HL-60 (cell line): ENCODE data around the gene GRIN1.

Experiments used
- DNase-seq, 2 experiments: peaks; one replicate each; pipeline ENCODE4 v3.0.0-alpha.2; 2010 to 2020; ENCODE audit warnings: low read depth in 1 of 2, low spot score in 1 of 2
- H3K27ac ChIP-seq: fragments of 250-450 bp; sonication (Bioruptor Pico); replicated peaks from 2 replicates; pipeline ENCODE4 v1.5.1; 2020; ENCODE audit warnings: mild to moderate bottlenecking, moderate library complexity
- H3K27me3 ChIP-seq: fragments of 250-450 bp; sonication (Bioruptor Pico); 2 replicates; pipeline ENCODE4 v1.5.1; 2021; ENCODE audit warnings: mild to moderate bottlenecking, moderate library complexity; ENCODE audit not compliant: insufficient read depth, poor library complexity, severe bottlenecking
- H3K4me3 ChIP-seq: replicated peaks from 2 replicates; pipeline ENCODE4 v1.5.1; 2011; ENCODE audit warnings: mild to moderate bottlenecking, control low read depth, low read length; ENCODE audit not compliant: insufficient read depth
- GABPA ChIP-seq: IDR thresholded peaks from 2 replicates; pipeline ENCODE4 v1.6.1; 2012; ENCODE audit warnings: low read depth
- POLR2AphosphoS5 ChIP-seq: IDR thresholded peaks from 2 replicates; pipeline ENCODE4 v1.6.1; 2012; ENCODE audit warnings: low read depth
- SPI1 ChIP-seq: IDR thresholded peaks from 2 replicates; pipeline ENCODE4 v1.6.1; 2012; ENCODE audit warnings: low read depth, mild to moderate bottlenecking, borderline replicate concordance
- TF ChIP-seq, protein P1 (sequence below): IDR thresholded peaks from one replicate; pipeline ENCODE4 v1.5.1; 2011; ENCODE audit warnings: low read length, control low read depth, inconsistent platforms; ENCODE audit not compliant: insufficient read depth
- TF ChIP-seq, protein P2 (sequence below): IDR thresholded peaks from 2 replicates; pipeline ENCODE4 v1.6.1; 2012; ENCODE audit warnings: low read depth; ENCODE audit not compliant: insufficient replicate concordance

Gene GRIN1

DNA sequence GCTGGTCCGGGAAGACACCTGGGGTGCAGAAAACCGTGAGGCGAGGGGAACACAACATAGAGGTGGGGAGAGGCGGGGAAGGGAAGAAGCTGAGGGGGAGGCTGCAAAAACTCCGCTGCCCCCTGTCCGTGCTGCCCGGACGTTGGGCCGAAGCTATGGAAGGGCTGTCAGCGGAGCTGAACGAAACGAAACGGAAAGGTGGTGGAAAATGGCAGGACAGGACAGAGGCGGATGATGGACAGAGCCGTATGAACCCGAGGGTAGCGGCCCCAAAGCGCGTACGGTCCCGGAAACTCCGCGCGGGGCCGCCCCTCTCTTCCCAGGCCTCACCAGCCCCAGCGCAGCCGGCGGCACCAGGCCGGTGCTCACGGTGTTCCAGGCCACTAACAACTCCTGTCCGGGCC is 49.1 kb downstream of the GRIN1 start:
- no peak for DNase-seq
- TF ChIP-seq, protein P1, sequence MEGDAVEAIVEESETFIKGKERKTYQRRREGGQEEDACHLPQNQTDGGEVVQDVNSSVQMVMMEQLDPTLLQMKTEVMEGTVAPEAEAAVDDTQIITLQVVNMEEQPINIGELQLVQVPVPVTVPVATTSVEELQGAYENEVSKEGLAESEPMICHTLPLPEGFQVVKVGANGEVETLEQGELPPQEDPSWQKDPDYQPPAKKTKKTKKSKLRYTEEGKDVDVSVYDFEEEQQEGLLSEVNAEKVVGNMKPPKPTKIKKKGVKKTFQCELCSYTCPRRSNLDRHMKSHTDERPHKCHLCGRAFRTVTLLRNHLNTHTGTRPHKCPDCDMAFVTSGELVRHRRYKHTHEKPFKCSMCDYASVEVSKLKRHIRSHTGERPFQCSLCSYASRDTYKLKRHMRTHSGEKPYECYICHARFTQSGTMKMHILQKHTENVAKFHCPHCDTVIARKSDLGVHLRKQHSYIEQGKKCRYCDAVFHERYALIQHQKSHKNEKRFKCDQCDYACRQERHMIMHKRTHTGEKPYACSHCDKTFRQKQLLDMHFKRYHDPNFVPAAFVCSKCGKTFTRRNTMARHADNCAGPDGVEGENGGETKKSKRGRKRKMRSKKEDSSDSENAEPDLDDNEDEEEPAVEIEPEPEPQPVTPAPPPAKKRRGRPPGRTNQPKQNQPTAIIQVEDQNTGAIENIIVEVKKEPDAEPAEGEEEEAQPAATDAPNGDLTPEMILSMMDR, result no peak
- TF ChIP-seq, protein P2, sequence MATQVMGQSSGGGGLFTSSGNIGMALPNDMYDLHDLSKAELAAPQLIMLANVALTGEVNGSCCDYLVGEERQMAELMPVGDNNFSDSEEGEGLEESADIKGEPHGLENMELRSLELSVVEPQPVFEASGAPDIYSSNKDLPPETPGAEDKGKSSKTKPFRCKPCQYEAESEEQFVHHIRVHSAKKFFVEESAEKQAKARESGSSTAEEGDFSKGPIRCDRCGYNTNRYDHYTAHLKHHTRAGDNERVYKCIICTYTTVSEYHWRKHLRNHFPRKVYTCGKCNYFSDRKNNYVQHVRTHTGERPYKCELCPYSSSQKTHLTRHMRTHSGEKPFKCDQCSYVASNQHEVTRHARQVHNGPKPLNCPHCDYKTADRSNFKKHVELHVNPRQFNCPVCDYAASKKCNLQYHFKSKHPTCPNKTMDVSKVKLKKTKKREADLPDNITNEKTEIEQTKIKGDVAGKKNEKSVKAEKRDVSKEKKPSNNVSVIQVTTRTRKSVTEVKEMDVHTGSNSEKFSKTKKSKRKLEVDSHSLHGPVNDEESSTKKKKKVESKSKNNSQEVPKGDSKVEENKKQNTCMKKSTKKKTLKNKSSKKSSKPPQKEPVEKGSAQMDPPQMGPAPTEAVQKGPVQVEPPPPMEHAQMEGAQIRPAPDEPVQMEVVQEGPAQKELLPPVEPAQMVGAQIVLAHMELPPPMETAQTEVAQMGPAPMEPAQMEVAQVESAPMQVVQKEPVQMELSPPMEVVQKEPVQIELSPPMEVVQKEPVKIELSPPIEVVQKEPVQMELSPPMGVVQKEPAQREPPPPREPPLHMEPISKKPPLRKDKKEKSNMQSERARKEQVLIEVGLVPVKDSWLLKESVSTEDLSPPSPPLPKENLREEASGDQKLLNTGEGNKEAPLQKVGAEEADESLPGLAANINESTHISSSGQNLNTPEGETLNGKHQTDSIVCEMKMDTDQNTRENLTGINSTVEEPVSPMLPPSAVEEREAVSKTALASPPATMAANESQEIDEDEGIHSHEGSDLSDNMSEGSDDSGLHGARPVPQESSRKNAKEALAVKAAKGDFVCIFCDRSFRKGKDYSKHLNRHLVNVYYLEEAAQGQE, result no peak
- TF ChIP-seq GABPA, result no peak
- Histone ChIP-seq H3K27ac (peak overlapping the region; percentile 73), H3K27me3 (no peaks in the 10 kb centered on the region), H3K4me3 (peak overlapping the region; percentile 99)

DNA sequence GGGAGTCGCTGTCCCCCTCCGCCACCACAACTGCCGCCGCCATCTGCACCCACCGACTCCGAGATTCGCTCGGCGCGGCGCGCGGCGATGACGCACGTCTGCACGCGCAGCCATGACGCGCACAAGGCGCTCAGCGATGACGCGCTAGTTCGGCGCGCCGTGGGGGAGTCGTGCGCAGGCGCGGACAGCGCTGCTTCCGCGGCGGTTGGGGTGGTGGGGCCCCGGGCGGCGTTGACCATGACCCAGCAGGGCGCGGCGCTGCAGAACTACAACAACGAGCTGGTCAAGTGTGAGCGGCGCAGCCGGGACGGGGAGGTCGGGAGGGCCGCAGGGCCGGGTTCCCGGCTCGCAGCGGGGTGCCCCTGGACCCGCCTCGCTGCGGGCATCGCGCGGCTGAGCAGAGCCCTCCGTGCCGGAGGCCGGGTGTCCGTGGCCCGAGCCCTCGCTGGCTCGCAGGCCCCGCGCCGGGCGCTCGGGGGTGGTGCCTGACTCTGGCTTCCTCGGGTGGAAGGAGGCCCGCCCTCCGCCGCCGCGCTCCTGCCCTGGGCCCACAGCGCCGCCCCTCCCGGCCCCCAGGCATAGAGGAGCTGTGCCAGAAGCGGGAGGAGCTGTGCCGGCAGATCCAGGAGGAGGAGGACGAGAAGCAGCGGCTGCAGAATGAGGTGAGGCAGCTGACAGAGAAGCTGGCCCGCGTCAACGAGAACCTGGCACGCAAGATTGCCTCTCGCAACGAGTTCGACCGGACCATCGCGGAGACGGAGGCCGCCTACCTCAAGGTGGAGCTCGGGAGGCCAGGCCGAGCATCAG is 49.7 kb downstream of the GRIN1 start, which contains the start of the genes ANAPC2 and SSNA1:
TSS of gene ANAPC2 (minus strand) at position 71 of the 807 bp plus-strand sequence. CDS start at position 43, 28 bp downstream.
TSS of gene SSNA1 (plus strand) at position 187 of the 807 bp plus-strand sequence. CDS start at position 238, 51 bp downstream.
- TF ChIP-seq POLR2AphosphoS5, result peak; percentile 91
- no peak; the same call in 1 of the 2 replicates for TF ChIP-seq GABPA
- TF ChIP-seq, protein P1, result no peak
- TF ChIP-seq, protein P2, result no peak
- no peak for TF ChIP-seq SPI1
- H3K27ac ChIP-seq, result peak within 1 kb of the TSS; percentile 73
- DNase-seq, result peak; percentile 90 to 93
- peak within 1 kb of the TSS; percentile 99 for H3K4me3 ChIP-seq
- no peaks in the 10 kb centered on the region for H3K27me3 ChIP-seq

DNA sequence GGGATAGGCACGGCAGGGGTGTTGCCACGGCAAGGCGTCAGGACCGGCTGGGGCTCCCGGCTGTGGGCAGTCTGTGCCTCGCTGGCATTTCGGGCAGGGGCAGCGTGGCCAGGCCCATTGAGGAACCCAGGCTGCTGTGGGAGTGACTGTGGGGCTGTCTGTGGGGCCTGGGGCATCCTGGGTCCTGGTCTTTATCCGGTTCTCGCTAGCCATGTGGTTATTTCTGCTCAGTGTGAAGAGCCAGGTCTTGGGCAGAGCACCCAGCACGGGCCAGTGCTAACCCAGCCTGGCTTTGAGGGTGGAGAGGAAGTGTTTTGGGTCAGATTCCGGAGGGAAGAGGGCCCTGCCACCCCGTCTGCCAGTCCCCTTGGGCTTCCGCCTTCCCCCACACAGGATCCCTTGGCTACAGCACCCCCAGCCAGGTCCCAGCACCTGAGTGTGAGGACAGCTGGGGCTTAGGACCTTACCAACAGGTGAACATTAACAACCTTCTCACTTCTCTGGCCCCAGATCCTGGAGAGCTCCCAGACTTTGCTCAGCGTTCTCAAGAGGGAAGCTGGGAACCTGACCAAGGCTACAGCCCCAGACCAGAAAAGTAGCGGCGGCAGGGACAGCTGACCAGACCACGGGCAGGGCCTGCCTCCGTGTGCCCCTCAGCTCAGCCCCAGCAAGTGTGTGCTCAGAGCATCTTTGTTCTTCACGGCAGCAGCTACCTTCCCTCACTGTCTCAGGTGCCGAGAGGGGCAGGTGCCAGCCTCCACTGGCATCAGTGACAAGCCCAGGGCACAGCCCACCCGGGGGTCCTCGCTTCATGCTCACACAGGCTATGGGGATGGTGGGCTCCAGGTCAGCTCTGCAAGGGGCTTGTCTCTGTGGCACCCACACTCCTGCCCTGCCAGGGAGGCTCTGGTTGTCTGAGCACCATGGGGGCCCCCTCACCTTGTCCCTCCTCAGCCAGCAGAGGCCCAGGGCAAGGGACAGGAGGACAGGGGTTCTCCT is 50.6 kb downstream of the GRIN1 start:
- DNase-seq, result no peak
- peak overlapping the region; percentile 99 for H3K4me3 ChIP-seq
- no peaks in the 10 kb centered on the region for H3K27me3 ChIP-seq
- peak overlapping the region; percentile 73 for H3K27ac ChIP-seq
- TF ChIP-seq SPI1 (no peak; the same call in 1 of the 2 replicates), GABPA (no peak), POLR2AphosphoS5 (no peak)
- TF ChIP-seq, protein P1, result no peak
- TF ChIP-seq, protein P2, result no peak
